Lower leg skin (tissue), 3 donors: ENCODE data around the gene TMEM95.

Experiments
- POLR2A ChIP-seq, 2 donors: fragments of 450-650 bp; IDR thresholded peaks; one replicate each; pipeline ENCODE4 v1.6.1; 2016 to 2017; ENCODE audit warnings: antibody characterized with exemption in 2 of 2, mild to moderate bottlenecking in 1 of 2, moderate library complexity in 1 of 2
- TF ChIP-seq, protein P1 (sequence below), 3 donors: fragments of 450-650 bp; IDR thresholded peaks; one replicate each; pipeline ENCODE4 v1.5.1; 2016; ENCODE audit warnings: antibody characterized with exemption in 3 of 3, mild to moderate bottlenecking in 3 of 3, moderate library complexity in 2 of 3

DNA sequence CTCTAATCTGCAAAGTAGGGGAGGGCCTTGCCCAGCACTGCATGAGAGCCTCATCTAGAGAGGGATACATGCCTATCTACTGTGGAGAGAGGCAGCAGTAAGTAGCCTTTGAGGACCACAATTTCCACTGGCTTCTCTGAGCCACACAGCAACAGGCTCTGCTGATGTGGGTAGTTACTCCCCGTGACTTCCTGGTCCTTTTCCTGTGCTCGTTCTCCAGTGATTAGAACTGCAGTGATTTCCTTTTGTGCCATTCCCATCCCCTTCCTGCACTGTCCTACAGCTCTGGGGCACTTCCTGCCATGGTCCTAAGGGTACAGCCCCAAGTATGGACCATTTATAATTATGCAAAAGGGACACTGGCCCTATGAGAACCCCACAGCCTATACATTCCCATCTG lies 36.4 kb downstream of the TMEM95 start:
- TF ChIP-seq, protein P1, sequence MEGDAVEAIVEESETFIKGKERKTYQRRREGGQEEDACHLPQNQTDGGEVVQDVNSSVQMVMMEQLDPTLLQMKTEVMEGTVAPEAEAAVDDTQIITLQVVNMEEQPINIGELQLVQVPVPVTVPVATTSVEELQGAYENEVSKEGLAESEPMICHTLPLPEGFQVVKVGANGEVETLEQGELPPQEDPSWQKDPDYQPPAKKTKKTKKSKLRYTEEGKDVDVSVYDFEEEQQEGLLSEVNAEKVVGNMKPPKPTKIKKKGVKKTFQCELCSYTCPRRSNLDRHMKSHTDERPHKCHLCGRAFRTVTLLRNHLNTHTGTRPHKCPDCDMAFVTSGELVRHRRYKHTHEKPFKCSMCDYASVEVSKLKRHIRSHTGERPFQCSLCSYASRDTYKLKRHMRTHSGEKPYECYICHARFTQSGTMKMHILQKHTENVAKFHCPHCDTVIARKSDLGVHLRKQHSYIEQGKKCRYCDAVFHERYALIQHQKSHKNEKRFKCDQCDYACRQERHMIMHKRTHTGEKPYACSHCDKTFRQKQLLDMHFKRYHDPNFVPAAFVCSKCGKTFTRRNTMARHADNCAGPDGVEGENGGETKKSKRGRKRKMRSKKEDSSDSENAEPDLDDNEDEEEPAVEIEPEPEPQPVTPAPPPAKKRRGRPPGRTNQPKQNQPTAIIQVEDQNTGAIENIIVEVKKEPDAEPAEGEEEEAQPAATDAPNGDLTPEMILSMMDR (IDR thresholded peaks at IDR 0.05), result no peak
- no peak for TF ChIP-seq POLR2A (IDR thresholded peaks at IDR 0.05)
